Measurements from ENCODE around the gene SET.
"Not testable (repeated sequence)": the region's sequence is repeated elsewhere in the genome, so short reads cannot be mapped to it uniquely, and the experiment has no call there.

Gene SET

GRCh38 chr9:128687453-128687852 lies 1.6 kb upstream of the SET start:
- no peak for DNase-seq (ENCODE audit: low spot score)

DNA sequence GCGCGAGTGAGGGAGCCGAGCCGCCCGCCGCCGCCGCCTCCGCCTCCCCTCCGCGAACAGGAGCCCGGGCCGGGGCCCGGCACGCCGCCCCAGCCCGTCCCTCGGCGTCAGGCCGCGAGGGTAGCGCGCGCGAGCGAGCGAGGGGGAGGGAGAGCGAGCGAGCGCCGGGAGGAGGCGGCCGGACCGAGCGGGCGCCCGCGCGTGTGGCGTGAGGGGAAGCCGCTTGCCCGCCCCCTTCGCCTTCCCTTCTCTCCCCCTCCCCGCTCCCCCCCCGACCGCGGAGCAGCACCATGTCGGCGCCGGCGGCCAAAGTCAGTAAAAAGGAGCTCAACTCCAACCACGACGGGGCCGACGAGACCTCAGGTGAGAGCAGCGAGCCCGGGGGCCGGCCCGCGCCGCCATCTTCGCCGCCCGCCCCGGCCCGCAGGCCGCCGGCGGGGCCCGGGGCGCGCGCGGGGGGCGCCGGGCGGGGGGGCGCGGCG lies 312 bp downstream of the SET start:
- DNase-seq (ENCODE audit: low spot score), result no peak

DNA sequence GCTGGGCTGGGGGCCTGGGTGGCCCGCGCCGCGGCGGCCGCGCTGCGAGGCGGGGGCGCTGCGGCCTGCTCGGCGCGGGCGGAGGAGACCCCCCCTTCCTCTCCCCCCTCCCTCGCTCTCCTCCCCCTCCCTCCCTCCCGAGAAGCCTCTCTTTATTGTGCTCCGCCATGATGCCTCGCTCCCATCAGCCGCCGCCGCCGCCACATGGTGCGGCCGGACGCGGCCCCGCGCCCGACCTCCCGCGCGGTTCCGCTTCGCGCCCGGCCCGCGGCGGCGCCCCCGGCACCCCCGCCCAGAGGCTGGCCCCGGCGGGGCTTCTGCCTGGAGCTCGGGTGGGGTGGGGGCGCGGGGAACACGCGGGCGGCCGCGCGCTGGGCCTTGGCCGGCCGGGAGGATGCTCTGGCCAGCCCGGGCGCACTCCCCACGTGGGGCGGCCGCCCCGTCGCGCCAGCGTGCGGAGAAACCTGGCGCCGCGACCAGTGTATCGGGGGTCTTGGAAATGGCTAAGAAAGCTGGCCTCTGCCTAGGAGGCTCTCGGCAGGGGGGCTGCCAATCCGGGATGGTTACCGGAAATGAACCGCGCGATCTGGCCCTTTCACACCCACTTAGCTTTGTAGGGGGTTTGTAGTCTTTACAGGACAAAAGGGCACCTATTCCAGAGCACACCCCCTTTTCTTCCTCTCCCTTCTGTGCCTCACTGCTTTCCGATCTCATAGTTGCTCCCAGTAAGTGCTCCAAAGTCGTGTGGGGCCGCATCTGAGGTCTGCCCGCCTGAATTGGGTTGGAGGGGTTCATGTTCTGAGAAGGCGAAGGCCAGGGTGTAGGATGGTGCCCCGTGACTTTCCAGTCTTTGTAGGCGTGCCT lies 1.0 kb downstream of the SET start:
- peak; percentile 78 for DNase-seq (ENCODE audit: low spot score)

DNA sequence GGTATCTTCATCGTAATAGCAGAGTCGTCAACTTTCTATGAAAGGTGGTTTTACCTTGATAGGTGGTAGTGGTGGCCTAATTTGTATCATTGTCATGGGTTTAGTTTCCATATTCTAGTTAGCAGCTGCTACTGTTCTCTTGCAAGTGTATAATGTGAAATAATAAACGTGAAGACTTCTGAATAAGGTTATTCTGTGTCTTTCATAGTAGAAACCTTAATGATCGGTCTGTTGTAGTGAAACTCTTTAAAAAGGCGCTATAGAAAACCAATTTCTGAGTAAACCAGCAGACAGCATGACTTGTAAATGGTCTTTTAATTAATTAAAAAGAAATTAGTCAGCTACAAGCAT lies 1.6 kb downstream of the SET start:
- no peak for DNase-seq (ENCODE audit: low spot score)

- DNase-seq (ENCODE audit: low spot score), result not testable (repeated sequence)
These were observed 4.7 kb downstream of the SET start for GRCh38 chr9:128693738-128694137.

- DNase-seq (ENCODE audit: low spot score), result no peak
These were observed 5.3 kb downstream of the SET start for GRCh38 chr9:128694344-128694743.

DNA sequence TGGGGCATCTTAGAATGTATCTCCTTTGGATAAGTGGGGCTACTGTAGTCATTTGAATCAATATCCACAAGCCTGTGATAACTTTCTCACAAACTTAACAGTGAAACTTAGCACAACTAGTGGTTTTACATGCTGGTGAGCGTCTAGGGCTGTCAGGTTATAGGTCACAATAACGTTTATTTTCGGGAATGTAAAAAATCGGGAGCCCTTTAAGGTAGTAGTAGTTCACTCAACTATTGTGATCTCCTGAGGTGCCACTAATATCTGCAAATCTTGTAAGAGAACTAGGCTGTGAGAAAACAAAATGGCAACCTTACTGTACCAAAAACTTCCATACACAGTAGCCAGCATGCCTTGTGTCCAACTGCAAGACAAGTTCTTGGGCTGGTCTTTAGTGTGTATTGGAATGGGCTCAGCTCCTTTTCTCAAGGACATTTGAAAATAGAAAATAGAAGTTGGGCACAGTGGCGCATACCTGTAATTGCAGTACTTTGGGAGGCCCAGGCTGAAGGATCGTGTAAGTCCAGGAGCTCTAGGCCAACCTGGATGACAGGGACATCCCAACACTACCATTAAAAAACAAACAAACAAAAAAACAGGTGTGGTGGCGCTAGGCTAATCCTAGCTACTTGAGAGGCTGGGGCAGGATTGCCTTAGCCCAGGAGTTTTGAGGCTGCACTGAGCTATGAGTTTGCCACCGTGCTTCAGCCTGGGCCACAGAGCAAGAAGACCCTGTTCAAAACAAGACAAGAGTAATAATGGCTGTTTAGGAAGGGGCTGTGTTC lies 8.1 kb downstream of the SET start:
- DNase-seq (ENCODE audit: low spot score), result no peak

DNA sequence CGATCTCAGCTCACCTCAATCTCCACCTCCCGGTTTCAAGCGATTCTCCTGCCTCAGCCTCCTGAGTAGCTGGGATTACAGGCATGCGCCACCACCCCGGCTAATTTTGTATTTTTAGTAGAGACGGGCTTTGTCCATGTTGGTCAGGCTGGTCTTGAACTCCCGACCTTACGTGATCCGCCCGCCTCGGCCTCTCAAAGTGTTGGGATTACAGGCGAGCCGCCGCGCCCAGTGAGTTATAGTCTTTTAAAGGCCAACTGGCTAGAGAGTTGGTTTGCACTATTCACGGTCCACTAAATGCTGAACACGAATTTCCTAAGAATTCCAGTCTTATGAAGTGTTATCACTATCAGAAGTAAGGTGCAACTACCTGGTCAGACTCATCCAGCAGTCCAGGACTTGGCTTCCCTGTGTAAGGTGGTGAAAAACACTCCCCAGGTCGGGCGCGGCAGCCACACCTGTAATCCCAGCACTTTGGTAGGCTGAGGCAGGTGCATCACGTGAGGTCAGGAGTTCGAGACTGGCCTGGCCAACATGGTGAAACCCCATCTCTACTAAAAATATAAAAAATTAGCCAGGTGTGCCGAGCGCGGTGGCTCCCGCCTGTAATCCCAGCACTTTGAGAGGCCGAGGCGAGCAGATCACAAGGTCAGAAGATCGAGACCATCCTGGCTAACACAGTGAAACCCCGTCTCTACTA lies 10.2 kb downstream of the SET start:
- not testable (repeated sequence) for DNase-seq (ENCODE audit: low spot score)

DNA sequence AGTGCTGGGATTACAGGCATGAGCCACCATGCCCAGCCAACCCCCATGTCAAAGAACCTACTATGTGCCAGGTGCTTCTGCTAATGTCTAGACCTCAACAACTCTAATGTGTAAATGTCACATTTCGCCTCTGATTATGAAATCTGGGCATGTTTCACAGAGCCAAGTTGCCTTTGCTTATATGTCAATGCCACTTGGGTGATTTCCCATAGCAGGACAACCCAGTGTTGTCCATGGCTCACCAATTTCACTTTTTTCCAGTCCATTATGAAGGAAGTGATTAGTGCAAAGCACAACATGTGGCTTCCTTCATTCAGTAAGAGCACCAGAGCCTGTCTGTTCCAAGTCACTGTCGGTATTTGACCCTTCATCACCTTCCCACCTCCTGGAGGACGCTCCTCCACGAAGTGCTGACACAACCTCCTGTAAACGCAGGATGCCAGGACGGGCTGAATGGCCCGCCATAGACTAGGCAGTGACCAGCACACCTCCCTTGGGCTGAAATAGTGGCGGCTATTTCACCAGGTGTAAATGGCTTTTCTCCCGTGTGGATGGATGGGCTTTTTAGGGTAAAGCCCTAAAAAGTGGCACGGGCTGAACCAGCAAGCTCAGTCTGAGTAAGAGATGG lies 12.3 kb downstream of the SET start:
- DNase-seq (ENCODE audit: low spot score), result no peak

GRCh38 chr9:128702445-128702948 lies 13.5 kb downstream of the SET start, which contains the start of gene PKN3:
PKN3 (plus strand) TSS chr9:128702503; CDS start chr9:128702916, 413 bp downstream.
- DNase-seq (ENCODE audit: low spot score), result peak; percentile 96

- DNase-seq (ENCODE audit: low spot score), result no peak
These were observed 14.1 kb downstream of the SET start for GRCh38 chr9:128702949-128703615.

DNA sequence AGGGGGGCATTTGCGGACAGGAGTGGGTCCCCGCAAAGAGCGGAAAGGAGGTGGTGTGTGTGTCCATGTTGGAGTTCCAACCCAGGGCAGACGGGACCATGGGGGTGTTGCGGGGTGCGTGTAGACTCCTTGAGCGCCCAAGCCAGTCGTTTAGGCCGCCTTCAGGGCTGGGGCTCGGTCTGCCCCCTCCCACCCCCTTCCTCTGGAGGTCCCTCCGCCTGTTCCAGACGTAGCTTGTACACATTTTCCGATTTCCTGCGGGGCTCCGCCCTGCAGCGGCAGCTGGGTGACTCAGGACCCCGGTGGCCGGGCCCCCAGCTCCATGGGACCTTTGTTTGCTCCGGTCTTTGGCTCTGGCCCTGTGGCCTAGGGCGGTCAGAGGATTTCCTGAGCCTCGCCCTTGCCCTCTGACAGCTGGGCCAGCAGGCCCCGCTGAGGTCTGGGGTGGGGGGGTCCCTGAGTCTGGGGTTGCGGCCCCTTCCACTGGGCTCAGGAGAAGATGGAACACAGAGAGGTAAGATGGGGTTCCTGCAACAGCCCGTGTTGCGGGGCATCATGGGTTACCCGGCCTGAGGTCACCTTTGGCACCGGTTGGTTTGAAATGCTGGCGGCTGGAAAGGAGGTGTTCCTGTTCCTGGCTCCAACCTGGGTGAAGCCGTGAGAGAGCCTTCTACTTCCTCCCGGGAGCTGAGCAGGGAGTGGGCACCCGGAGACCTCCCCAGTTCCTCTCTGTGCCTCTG lies 14.8 kb downstream of the SET start:
- no peak for DNase-seq (ENCODE audit: low spot score)

- no peak for DNase-seq (ENCODE audit: low spot score)
These were observed 15.3 kb downstream of the SET start for GRCh38 chr9:128704356-128704670.

DNA sequence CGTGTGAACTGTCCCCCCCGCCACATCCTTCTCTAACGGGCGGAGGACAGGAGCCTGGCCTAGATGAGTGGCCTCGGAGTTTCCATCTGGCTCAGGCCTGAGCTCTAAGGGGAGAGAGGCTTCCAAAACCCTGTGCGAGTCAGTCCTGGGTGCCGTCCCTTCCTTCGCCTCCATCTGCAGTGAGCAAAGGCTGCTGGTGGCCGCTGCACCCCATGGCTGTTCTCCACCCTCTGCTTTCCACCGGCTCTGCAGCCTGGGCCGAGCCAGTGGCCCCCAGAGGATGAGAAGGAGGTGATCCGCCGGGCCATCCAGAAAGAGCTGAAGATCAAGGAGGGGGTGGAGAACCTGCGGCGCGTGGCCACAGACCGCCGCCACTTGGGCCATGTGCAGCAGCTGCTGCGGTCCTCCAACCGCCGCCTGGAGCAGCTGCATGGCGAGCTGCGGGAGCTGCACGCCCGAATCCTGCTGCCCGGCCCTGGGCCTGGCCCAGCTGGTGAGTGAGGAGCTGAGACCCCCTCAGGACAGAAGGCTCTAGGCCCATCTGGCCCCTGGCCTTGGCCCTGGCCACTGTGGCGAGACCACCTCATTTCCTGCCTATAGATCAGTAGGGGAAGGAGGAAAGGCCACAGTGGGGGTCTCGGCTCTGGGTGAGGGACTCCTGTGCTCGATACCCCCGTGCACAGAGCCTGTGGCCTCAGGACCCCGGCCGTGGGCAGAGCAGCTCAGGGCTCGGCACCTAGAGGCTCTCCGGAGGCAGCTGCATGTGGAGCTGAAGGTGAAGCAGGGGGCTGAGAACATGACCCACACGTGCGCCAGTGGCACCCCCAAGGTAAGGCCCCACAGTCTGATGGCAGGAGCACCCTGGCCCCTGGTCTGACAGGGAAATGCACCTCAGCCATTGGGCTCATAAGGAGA lies 16.3 kb downstream of the SET start:
- no peak for DNase-seq (ENCODE audit: low spot score)

DNA sequence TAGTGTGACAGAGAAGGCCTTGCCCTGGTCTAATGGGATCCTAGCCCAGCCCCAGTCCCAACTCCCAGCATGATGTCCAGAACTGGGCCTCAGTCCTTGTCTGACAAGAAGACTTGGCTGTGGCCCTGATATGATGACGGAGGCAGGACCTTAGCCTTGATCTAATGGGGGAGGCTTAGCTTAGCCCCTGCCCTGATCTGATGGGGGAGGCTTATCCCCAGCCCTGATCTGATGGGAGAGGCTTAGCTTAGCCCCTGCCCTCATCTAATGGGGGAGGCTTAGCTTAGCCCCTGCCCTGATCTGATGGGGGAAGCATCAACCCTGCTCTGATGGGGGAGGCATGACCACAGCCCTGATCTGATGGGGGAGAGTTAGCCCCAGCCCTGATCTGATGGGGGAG lies 17.0 kb downstream of the SET start:
- no peak for DNase-seq (ENCODE audit: low spot score)

DNA sequence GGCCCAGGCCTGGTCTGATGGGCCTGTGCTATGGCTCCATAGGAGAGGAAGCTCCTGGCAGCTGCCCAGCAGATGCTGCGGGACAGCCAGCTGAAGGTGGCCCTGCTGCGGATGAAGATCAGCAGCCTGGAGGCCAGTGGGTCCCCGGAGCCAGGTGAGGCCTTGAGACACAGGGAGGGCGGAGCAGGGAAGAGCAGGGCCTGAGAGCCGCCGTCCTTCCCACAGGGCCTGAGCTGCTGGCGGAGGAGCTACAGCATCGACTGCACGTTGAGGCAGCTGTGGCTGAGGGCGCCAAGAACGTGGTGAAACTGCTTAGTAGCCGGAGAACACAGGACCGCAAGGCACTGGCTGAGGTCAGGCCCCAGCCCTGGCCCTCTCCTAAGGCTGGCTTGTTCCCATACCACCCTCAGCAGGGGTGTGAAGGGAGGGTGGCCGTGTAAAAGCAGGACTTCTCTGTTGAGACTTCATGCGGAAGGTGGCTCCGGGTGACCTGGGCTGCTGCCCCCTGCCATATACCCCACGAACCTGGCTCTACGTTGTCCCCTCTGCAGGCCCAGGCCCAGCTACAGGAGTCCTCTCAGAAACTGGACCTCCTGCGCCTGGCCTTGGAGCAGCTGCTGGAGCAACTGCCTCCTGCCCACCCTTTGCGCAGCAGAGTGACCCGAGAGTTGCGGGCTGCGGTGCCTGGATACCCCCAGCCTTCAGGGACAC lies 17.8 kb downstream of the SET start:
- DNase-seq (ENCODE audit: low spot score), result no peak

- DNase-seq (ENCODE audit: low spot score), result no peak
These were observed 18.4 kb downstream of the SET start for GRCh38 chr9:128707446-128707845.

DNA sequence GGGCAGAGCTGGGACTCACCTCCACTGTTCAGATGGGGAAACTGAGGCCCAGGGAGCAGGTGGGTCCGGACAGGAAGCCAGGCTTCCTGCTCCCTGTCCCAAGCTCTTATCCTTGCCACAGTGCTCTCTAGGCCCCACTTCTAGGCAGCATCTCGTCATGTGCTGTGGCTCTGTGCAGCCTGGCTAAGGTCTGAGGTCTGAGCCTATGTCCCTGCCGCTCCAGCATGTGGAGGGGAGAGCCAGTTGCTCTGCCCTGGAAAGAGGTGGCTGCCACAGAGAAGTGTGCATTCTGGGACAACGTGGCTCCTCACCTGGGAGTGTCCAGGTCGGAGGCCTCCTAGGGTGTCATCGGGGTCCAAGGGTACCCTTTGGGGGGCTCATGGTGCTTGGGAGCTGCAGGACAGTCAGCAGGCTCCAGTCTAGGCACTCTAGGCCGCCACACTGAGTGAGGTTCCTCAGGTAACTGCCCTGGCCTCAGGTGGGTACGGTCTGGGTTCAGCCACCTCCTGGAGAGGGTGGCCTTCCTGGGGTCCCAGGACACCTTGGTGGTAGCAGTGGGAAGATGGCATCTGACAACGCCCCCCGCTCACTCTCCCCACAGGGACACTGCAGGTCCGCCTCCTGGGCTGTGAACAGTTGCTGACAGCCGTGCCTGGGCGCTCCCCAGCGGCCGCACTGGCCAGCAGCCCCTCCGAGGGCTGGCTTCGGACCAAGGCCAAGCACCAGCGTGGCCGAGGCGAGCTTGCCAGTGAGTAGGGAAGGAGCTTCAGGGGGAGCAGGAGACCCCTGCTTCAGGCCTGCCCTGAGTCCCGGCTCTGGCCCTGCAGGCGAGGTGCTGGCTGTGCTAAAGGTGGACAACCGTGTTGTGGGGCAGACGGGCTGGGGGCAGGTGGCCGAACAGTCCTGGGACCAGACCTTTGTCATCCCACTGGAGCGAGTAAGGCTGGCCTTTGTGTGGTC lies 23.7 kb downstream of the SET start:
- DNase-seq (ENCODE audit: low spot score), result no peak

Measured in hepatic stellate cell (primary cell).